ENCODE measurements around the gene RAB7A. TPM values are rescaled to one million over a fixed set of nuclear protein-coding genes. Genes with fewer than 3 reads are reported as not detected.

RAB7A gene
- total RNA-seq, 1 experiment from 2014 or later, result 284 TPM

DNA sequence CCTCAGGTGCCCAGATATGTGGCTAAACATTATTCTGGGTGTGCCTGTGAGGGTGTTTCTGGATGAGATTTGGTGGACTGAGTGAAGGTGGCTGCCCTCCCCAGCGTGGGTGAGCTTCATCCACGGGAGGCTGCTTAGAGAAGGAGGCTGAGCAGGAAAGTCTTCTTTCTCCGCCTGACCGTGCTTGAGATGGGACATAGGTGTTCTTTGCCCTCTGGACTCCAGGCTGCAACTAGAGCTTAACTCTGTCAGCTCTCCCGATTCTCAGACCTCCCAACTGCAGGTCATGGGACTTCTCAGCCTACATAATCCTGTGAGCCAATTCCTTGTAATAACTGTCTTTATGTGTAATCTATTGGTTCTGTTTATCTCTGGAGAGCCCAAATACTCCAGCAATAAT, 34.1 kb downstream of the RAB7A start:
- Mint-ChIP-seq H3K4me1 (ENCODE audit: low read depth, unreplicated experiment) (peaks cover 14% of the 10 kb centered on the region), H3K36me3 (ENCODE audit: insufficient read depth, unreplicated experiment) (peaks cover 30% of the 10 kb centered on the region), H3K9me3 (ENCODE audit: unreplicated experiment) (no peaks in the 10 kb centered on the region), H3K27me3 (ENCODE audit: insufficient read depth, unreplicated experiment) (no peaks in the 10 kb centered on the region), H3K4me3 (ENCODE audit: unreplicated experiment) (no peak overlapping the region), H3K27ac (ENCODE audit: unreplicated experiment) (no peak overlapping the region)
- DNase-seq, result no peak
- intact Hi-C loops (cut with micrococcal nuclease; ENCODE audit: unreplicated experiment), result no loop called here
- ChIA-PET CTCF (interaction anchor here (1.8 kb wide), 1 partner anchor 79 kb away, joined by 10 read pairs; no protein-coding TSS in a partner anchor), POLR2A (interaction anchor here (0.7 to 1.2 kb wide), 2 partner anchors 9 to 80 kb away, joined by 3 read pairs; no protein-coding TSS in a partner anchor)
- H3K4me3 ChIP-seq (ENCODE audit: low read depth, low read length), result no peak overlapping the region
- H3K9me3 ChIP-seq, result 0 out of 2 replicates have a peak, but pooled peaks cover 3% of the 10 kb centered on the region
- H3K27me3 ChIP-seq (replicated peaks; ENCODE audit: control insufficient read depth, insufficient read depth, low read length), result no peaks in the 10 kb centered on the region
- H3K4me1 ChIP-seq, result peaks cover 15% of the 10 kb centered on the region
- no TSS peak for BruUV-seq (replicated peaks)
- no peaks in the 10 kb centered on the region for H3K36me3 ChIP-seq (ENCODE audit: control insufficient read depth, insufficient read depth, low read length)
- no peak for TF ChIP-seq CTCF (IDR thresholded peaks at IDR 0.05; ENCODE audit: insufficient read depth in 1 of 2, low read depth in 1 of 2, low read length in 1 of 2, severe bottlenecking in 1 of 2, unreplicated experiment in 1 of 2)

DNA sequence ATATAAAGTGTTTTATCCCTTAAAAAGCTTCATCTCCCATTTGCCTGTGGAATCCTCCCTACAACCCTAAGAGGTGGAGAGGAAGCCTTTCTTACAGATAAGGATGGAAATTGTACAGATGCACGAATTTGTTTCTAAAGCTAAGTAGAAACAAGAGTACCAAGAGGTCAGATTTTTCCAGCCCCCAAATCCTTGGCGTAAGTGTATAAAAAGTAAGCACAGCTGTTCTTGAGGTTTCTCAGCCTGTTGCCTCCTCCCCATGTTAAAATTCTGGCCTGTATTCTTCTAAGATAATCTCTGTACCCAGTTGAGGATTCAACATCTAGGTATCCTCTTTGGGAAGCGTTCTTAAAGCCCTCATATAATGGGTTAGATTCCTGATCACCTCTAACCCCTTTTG, 34.9 kb downstream of the RAB7A start:
- Mint-ChIP-seq H3K27ac (ENCODE audit: unreplicated experiment) (no peak overlapping the region), H3K4me3 (ENCODE audit: unreplicated experiment) (no peak overlapping the region), H3K27me3 (ENCODE audit: insufficient read depth, unreplicated experiment) (no peaks in the 10 kb centered on the region), H3K4me1 (ENCODE audit: low read depth, unreplicated experiment) (peaks cover 14% of the 10 kb centered on the region), H3K9me3 (ENCODE audit: unreplicated experiment) (no peaks in the 10 kb centered on the region), H3K36me3 (ENCODE audit: insufficient read depth, unreplicated experiment) (peaks cover 35% of the 10 kb centered on the region)
- Histone ChIP-seq H3K4me1 (peaks cover 15% of the 10 kb centered on the region), H3K4me3 (ENCODE audit: low read depth, low read length) (no peak overlapping the region), H3K27me3 (replicated peaks; ENCODE audit: control insufficient read depth, insufficient read depth, low read length) (no peaks in the 10 kb centered on the region), H3K36me3 (ENCODE audit: control insufficient read depth, insufficient read depth, low read length) (no peaks in the 10 kb centered on the region), H3K9me3 (0 out of 2 replicates have a peak, but pooled peaks cover 3% of the 10 kb centered on the region)
- no peak for TF ChIP-seq CTCF (IDR thresholded peaks at IDR 0.05; ENCODE audit: insufficient read depth in 1 of 2, low read depth in 1 of 2, low read length in 1 of 2, severe bottlenecking in 1 of 2, unreplicated experiment in 1 of 2)
- intact Hi-C loops (cut with micrococcal nuclease; ENCODE audit: unreplicated experiment), result no loop called here
- DNase-seq, result no peak
- BruUV-seq (replicated peaks), result no TSS peak
- ChIA-PET CTCF (no interaction called here), POLR2A (interaction anchor here (1.2 kb wide), 1 partner anchor 80 kb away, joined by 3 read pairs; no protein-coding TSS in a partner anchor)

DNA sequence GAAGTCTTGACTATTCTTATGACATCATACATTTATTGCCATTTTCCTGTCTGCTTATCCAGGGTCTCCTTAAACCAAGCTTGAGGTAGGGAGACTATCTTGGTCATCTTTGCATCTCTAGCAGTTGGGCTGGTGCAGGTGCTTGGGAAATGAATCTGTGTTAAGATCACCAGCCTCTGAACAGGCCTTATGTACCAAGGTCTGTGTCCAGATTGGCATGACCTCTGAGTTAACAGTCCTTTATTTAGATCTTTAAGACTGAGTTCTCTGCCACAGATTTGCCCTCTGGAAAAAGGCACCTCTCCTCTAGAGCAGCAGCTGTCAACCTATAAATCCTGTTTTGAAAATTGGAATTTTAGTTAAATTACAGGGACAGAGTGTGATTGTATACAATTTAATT, 35.4 kb downstream of the RAB7A start:
- POLR2A ChIA-PET, result no interaction called here

More for the DNA sequence above, 35.4 kb downstream of the RAB7A start:
- Mint-ChIP-seq H3K4me3 (ENCODE audit: unreplicated experiment) (no peak overlapping the region), H3K9me3 (ENCODE audit: unreplicated experiment) (no peaks in the 10 kb centered on the region), H3K4me1 (ENCODE audit: low read depth, unreplicated experiment) (peaks cover 14% of the 10 kb centered on the region), H3K27me3 (ENCODE audit: insufficient read depth, unreplicated experiment) (no peaks in the 10 kb centered on the region), H3K27ac (ENCODE audit: unreplicated experiment) (no peak overlapping the region), H3K36me3 (ENCODE audit: insufficient read depth, unreplicated experiment) (peaks cover 40% of the 10 kb centered on the region)
- CTCF ChIA-PET, result no interaction called here
- DNase-seq, result no peak
- H3K4me3 ChIP-seq (ENCODE audit: low read depth, low read length), result no peak overlapping the region
- no peaks in the 10 kb centered on the region for H3K9me3 ChIP-seq
- H3K4me1 ChIP-seq, result peaks cover 15% of the 10 kb centered on the region
- no peak for TF ChIP-seq CTCF (IDR thresholded peaks at IDR 0.05; ENCODE audit: insufficient read depth in 1 of 2, low read depth in 1 of 2, low read length in 1 of 2, severe bottlenecking in 1 of 2, unreplicated experiment in 1 of 2)
- H3K36me3 ChIP-seq (ENCODE audit: control insufficient read depth, insufficient read depth, low read length), result no peaks in the 10 kb centered on the region
- no peaks in the 10 kb centered on the region for H3K27me3 ChIP-seq (replicated peaks; ENCODE audit: control insufficient read depth, insufficient read depth, low read length)
- BruUV-seq (replicated peaks), result no TSS peak
- intact Hi-C loops (cut with micrococcal nuclease; ENCODE audit: unreplicated experiment), result no loop called here

Data from Caco-2 (cell line).